RCC 7860 (cell line): Measurements from ENCODE around the gene OPCML.

Experiments used
- DNase-seq: peaks from one replicate; pipeline ENCODE4 v3.0.0-alpha.2; 2015; ENCODE audit warnings: low spot score
- FAIRE-seq: peaks from 2 replicates; lab custom pipeline; 2012; peaks lifted over from hg19 to GRCh38; lab: Jason Lieb, UNC

Gene OPCML

DNA sequence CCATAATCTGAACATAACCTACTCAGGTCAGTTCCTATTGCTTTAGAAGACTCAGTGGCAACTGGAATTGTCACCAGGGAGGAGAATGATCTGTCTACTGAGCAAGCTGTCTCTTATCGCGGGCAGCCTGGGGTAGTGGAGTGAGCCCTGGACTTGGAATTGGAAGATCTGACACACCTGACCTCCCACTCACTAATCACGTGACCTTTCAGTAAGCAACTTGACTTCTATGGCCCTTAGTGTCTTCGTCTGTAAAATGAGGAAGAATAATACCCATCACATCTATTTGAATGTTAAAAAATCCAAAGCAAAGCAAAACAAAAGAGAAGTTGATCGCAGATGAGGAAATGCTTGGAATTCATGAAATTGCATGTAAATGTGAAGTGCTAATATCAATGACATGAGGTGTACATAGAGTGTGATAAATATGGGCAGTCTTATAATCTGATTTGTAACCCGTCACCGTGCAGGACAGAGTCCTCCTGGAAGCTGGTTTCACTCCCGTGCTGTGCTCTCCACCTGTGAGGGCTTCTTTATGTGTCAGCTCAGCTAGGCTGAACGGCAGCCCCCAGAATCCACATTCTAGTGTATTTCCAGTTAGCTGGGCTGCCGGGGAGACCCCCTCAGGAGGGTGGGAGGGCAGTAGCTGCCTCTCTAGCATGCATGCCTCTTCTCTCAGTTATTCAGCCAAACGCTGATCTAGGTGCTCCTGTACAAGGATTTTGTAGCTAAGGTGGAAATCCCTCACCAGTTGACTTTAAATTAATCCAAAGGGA is 482.9 kb downstream of the OPCML start:
- DNase-seq, result no peak
- FAIRE-seq, result no peak

GRCh38 chr11:133048270-133048669 is 484.0 kb downstream of the OPCML start:
- FAIRE-seq, result no peak
- DNase-seq, result no peak

DNA sequence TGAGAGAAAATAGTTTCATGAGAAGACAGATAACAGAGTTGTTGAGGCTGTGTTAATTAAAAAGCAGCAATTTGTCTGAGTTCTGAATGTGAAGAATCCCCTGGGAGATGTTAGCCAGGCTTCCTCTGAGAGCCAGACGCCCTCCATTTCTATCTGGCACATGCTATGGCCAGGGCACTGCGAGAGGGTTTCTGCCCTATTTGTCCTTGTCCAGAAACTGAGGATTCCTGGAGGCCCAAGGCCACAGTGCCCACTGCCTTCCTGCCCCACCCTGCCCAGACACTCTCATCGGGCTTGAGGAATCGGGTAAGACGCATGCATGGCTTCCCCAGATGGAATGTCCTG is 484.6 kb downstream of the OPCML start:
- no peak for FAIRE-seq
- no peak for DNase-seq

DNA sequence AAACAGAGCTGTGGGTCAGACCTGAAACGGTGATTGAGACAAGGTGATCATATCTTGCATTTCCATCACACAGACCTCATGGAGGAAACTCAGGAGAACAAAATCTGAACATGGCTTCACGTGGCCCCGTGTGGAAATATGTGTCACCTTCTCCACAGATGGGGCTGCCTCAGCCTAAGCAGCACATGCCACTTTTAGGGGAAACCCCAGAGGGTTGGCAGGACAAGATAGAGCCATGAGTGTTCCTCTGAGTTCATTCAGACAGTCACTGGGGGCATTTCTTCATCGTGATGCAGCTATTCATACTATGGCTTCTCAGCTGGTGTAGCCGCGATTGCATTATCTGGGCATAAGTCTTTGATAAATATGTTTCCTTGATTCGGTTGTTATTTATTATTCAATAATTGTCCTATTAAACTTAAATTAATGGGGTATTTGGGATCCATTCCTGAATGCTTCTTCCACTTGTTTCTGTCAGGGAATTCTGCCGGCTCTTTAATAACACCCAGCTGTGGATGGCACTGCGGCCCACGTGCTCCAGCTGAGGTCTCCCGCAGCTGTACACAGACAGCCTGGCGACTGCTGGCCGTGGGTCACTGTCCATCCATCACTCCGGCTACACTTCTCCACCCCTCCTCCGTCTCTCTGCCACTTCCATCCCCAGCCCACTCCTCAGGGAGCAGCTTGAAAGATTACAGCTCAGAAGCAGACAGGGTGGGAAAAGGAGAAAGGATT is 485.1 kb downstream of the OPCML start:
- FAIRE-seq, result no peak
- DNase-seq, result no peak

DNA sequence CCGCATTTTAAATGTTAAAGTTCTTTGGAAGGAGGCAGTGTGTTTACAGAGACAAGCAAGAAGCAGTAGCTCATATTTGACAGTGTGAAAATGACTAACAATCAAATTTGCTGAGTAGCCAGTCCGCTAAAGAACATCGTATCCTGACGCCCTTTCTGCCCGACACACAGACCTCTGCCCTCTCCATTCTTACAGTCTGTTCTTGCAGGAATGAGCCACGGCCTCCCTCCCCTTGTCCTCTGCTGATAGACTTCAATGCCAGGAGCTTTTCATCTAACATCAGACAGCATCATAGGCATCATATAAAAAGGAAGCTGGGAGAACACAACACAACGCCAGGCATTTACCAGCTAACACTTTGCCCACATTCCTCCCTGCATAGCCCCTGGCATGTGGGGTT is 486.0 kb downstream of the OPCML start:
- no peak for FAIRE-seq
- DNase-seq, result no peak

DNA sequence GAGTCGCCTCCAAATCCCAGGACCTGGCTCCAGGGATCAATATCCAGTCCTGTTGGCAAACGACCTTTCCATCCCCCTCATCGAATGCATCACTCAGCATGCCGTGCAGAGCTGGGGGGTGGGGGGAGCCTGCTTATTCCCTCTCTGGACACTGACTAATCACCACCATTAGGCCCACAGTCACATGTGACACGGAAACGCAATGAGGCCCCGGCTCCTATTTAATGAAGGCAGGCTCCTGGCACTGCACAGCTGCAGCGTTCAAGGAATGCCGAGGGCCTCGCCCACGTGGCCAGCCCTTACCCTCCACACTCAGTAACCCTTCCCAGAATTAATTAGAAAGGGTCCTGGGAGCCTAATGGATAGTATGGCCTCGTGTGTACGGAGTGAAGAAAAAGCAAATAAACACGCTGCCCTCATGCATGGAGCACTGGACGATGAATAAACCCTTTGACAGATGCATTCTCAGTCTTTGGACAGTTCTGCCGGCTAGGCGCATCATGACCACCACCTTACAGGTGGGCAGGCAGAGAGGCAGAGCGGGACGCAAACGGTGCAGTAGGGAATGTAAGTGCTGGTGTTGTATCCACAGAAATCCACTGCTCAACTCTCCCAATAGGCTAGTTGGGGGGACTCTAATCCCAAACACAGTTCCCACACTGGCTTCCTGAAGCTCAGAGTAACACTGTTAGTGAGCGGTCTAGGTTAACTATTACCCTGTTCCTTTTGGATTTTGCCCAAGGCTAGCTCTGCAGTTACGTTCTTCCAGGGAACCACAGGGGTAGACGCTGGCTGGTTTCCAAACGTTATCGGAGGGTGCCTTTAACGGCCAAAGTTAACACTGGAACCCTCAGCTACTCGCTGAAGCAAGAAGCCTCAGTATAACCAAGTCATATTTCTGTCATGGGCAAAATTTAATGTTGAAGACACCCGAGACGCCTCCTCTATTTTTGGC is 490.1 kb downstream of the OPCML start:
- no peak for DNase-seq
- no peak for FAIRE-seq

GRCh38 chr11:133041181-133041580 is 491.1 kb downstream of the OPCML start:
- FAIRE-seq, result no peak
- no peak for DNase-seq

- no peak for FAIRE-seq
- no peak for DNase-seq
Measured at GRCh38 chr11:133040289-133040900, 491.9 kb downstream of the OPCML start.

- FAIRE-seq, result no peak
- no peak for DNase-seq
Measured at GRCh38 chr11:133038850-133039249, 493.5 kb downstream of the OPCML start.

DNA sequence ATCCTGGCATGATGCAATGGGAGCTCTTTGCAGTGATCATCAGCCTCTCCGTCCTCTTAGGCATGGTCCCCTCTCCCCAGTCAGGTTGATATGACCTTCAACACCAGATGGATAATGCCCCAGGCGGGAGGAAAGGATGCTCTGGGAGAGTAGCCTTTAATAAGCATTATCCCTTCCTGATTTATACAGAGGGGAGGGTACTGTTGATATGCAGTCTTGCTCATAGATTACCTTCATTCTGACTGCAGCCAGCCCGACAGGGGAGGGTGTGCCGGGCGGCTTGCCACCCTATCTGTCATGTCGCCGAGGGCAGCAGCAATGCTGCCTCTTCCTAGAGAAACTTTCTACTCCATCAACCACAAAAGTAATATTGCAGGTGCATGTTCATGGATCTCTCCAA is 497.4 kb downstream of the OPCML start:
- FAIRE-seq (no peak), DNase-seq (no peak)

- DNase-seq (no peak), FAIRE-seq (no peak)
Measured at GRCh38 chr11:133029107-133029506, 503.2 kb downstream of the OPCML start.

- no peak for DNase-seq
- no peak for FAIRE-seq
Measured at GRCh38 chr11:133026952-133027351, 505.3 kb downstream of the OPCML start.

- DNase-seq, result no peak
- FAIRE-seq, result no peak
Measured at GRCh38 chr11:133024301-133024700, 508.0 kb downstream of the OPCML start.

- DNase-seq (no peak), FAIRE-seq (no peak)
Measured at GRCh38 chr11:133023232-133023631, 509.1 kb downstream of the OPCML start.

DNA sequence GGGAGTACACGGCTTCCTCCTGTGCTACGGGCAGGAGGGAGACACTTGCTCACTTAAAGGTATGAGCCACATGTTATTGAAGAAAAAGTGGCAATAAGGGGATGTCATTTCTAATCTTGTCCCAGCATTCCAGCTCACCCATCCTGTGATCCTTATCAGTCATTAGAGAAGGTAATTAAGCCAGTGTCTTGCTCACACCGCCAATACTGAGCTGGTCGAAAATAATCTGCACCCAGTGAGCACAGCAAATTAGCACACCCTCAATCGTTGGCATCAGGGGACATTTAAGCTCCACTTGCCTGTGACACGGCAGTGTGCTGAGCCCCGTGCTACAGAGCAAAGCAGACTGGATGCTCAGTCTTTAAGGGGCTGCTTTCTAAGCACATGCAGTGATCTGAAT is 510.7 kb downstream of the OPCML start:
- DNase-seq (no peak), FAIRE-seq (no peak)

GRCh38 chr11:133020372-133020714 is 512.0 kb downstream of the OPCML start:
- no peak for FAIRE-seq

GRCh38 chr11:133019545-133020371 is 512.5 kb downstream of the OPCML start:
- no peak for DNase-seq
- no peak for FAIRE-seq

More at GRCh38 chr11:133020372-133020714, 512.0 kb downstream of the OPCML start:
- DNase-seq, result no peak

- FAIRE-seq (no peak), DNase-seq (no peak)
Measured at GRCh38 chr11:133015457-133015856, 516.8 kb downstream of the OPCML start.

GRCh38 chr11:133014337-133014736 is 518.0 kb downstream of the OPCML start:
- DNase-seq, result no peak
- no peak for FAIRE-seq

DNA sequence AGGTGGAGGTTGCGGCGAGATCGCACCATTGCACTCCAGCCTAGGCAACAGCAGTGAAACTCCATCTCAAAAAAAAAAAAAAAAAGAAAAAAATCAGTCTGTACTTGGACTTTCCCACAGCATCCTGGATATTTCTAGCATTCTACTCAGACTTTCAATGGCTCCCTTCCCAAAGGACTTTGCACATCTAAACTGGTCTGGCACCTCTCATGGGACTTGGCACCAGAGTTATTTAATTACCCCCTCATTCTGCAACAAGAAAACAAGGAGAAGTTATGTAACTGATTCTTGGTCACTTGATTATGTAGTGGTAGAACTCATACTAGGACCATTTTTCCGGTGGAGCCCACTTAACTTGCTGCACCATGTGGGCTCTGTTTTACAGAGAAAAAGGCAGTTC is 519.5 kb downstream of the OPCML start:
- FAIRE-seq, result no peak

More for the DNA sequence above, 519.5 kb downstream of the OPCML start:
- DNase-seq, result no peak
